ENCODE data around the gene VDAC1. TPM values are rescaled to one million over a fixed set of nuclear protein-coding genes. Genes with fewer than 3 reads are reported as not detected.
"Not testable (repeated sequence)": the region's sequence is repeated elsewhere in the genome, so short reads cannot be mapped to it uniquely, and the experiment has no call there.

VDAC1 gene
- total RNA-seq, 2 donors from 2014 or later: 37.6 to 65.1 TPM

DNA sequence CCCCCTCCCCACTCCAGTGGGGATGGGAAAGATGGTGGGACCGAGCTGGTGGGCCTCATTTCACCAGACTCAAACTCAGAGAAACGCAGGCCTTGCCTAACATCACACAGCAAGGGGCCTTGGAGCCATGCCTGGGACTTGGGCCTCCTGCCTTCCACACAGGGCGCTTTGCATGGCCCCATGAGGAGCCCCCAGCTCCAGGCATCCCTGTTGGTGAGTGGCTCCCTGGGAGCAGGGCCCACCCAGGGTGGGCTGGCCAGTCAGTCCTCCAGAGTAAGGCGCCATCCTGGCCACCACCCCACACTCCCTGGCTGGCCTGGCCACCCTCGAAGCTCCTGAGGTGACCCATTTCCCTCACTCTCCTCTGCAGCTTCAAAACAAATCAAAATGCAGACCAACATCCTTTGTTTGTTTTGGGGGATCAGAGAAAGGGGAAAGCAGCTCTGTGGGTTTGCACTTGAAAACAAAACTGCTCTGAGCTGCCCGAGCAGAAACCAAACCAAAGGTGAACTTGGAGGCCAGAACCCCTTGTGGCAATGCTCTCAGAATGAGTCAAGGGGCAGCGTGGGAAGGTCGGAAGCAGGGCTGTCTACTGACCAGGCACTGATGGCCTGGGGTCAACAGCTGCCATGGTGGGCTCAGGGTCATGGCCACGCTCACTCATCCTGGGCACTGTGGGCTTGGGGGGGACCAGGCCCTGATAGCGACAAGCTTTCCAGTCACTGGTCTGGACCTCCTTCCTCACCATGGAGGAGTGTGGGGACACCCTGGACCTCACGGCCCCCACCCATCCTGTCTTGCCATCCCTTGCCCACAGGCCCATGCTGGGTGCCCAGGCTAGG lies 37.0 kb upstream of the VDAC1 start:
- Histone ChIP-seq H3K27ac (no peak overlapping the region), H3K4me1 (peaks cover 5% of the 10 kb centered on the region), H3K36me3 (replicated peaks in 1 of 2; ENCODE audit: insufficient read depth in 1 of 2, low read depth in 2 of 2) (no peaks in the 10 kb centered on the region), H3K9me3 (no peaks in the 10 kb centered on the region), H3K4me3 (no peak overlapping the region), H3K27me3 (no peaks in the 10 kb centered on the region)
- TF ChIP-seq, protein P1, sequence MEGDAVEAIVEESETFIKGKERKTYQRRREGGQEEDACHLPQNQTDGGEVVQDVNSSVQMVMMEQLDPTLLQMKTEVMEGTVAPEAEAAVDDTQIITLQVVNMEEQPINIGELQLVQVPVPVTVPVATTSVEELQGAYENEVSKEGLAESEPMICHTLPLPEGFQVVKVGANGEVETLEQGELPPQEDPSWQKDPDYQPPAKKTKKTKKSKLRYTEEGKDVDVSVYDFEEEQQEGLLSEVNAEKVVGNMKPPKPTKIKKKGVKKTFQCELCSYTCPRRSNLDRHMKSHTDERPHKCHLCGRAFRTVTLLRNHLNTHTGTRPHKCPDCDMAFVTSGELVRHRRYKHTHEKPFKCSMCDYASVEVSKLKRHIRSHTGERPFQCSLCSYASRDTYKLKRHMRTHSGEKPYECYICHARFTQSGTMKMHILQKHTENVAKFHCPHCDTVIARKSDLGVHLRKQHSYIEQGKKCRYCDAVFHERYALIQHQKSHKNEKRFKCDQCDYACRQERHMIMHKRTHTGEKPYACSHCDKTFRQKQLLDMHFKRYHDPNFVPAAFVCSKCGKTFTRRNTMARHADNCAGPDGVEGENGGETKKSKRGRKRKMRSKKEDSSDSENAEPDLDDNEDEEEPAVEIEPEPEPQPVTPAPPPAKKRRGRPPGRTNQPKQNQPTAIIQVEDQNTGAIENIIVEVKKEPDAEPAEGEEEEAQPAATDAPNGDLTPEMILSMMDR (IDR thresholded peaks at IDR 0.05): no peak
- TF ChIP-seq POLR2A (IDR thresholded peaks at IDR 0.05): no peak
- WGBS, 2 donors: 70 to 72% methylated on average over 7 to 11 of the region's 11 CpGs
- DNase-seq (no peak), ATAC-seq (no peak)
- intact Hi-C loops (cut with DNase I): loop anchor here (5.0 kb wide), 1 partner anchor 101 kb away; no protein-coding TSS in a partner anchor

DNA sequence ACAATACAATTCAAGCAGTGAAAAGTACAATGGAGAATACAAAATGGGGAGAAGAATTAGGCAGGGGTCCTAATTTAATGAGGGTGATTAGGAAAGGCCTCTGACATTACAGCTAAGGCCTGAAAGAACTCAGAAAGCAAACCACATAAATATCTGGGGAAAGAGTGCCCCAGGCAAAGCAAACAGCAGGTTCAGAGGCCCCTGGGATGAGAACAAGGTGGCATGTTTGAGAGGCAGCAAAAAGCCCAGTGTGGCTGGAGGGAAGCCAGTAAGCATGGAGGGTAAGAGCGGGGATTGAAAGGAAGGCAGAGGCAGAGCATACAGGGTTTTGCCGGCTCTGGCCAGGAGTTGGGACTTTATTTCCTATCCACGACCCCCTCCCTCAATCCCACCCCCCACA lies 33.4 kb upstream of the VDAC1 start:
- H3K27ac ChIP-seq: no peak overlapping the region
- ATAC-seq (no peak), DNase-seq (no peak)
- TF ChIP-seq POLR2A (IDR thresholded peaks at IDR 0.05): no peak
- TF ChIP-seq, protein P1 (IDR thresholded peaks at IDR 0.05): no peak
- H3K36me3 ChIP-seq (replicated peaks in 1 of 2; ENCODE audit: insufficient read depth in 1 of 2, low read depth in 2 of 2): no peaks in the 10 kb centered on the region
- no peaks in the 10 kb centered on the region for H3K27me3 ChIP-seq
- intact Hi-C loops (cut with DNase I): no loop called here
- H3K4me3 ChIP-seq: no peak overlapping the region
- no peaks in the 10 kb centered on the region for H3K4me1 ChIP-seq
- WGBS, 2 donors: 66% methylated on average over 3 of the region's 3 CpGs
- no peaks in the 10 kb centered on the region for H3K9me3 ChIP-seq

DNA sequence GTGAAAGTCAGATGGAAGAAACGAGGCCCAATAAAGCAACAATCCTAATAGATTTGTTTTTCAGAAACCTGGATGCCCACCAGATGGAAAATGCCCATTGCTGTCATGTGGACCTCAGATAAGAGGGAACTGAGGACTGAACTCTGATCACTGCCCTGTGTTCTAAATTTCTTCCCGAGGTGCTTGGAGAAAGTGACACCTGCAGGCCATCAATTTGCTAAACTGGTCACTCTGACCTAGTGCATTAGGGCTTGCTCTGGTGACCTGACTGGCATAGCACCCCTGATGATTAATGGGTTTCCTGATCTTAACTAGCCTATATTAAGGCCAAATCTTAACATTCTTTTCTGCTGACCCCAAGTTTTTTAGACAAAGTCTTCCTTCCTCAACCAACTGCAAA lies 32.4 kb upstream of the VDAC1 start:
- Histone ChIP-seq H3K27me3 (no peaks in the 10 kb centered on the region), H3K27ac (no peak overlapping the region), H3K36me3 (replicated peaks in 1 of 2; ENCODE audit: insufficient read depth in 1 of 2, low read depth in 2 of 2) (no peaks in the 10 kb centered on the region), H3K9me3 (no peaks in the 10 kb centered on the region), H3K4me1 (no peaks in the 10 kb centered on the region), H3K4me3 (no peak overlapping the region)
- intact Hi-C loops (cut with DNase I): no loop called here
- 26 to 32% methylated on average over 2 of the region's 2 CpGs for WGBS, 2 donors
- TF ChIP-seq, protein P1 (IDR thresholded peaks at IDR 0.05): no peak
- TF ChIP-seq POLR2A (IDR thresholded peaks at IDR 0.05): no peak
- DNase-seq (no peak), ATAC-seq (no peak)

DNA sequence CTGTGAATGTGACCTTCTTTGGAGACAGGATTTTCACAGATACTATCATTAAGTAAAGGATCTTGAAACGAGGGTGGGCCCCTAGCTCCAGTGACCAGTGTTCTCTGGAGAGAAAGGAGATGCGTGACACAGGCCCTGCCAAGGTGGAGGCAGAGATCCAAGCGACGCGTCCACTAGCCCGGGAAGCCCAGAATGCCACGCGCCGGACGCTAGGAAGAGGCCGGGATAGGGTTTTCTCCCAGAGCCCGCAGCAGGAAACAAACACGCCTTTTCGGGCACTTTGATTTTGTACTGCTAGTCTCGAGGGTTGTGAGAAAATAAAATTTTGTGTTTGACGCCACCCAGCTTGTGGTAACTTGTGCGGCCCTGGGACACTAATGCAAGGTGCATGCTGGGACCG lies 29.6 kb upstream of the VDAC1 start:
- 86 to 87% methylated on average over 18 of the region's 18 CpGs for WGBS, 2 donors
- H3K27me3 ChIP-seq: no peaks in the 10 kb centered on the region
- no peak overlapping the region for H3K4me3 ChIP-seq
- no peak overlapping the region for H3K27ac ChIP-seq
- intact Hi-C loops (cut with DNase I): no loop called here
- no peaks in the 10 kb centered on the region for H3K9me3 ChIP-seq
- no peaks in the 10 kb centered on the region for H3K36me3 ChIP-seq (replicated peaks in 1 of 2; ENCODE audit: insufficient read depth in 1 of 2, low read depth in 2 of 2)
- DNase-seq (no peak), ATAC-seq (no peak)
- TF ChIP-seq POLR2A (IDR thresholded peaks at IDR 0.05): no peak
- TF ChIP-seq, protein P1 (IDR thresholded peaks at IDR 0.05): no peak
- no peaks in the 10 kb centered on the region for H3K4me1 ChIP-seq

DNA sequence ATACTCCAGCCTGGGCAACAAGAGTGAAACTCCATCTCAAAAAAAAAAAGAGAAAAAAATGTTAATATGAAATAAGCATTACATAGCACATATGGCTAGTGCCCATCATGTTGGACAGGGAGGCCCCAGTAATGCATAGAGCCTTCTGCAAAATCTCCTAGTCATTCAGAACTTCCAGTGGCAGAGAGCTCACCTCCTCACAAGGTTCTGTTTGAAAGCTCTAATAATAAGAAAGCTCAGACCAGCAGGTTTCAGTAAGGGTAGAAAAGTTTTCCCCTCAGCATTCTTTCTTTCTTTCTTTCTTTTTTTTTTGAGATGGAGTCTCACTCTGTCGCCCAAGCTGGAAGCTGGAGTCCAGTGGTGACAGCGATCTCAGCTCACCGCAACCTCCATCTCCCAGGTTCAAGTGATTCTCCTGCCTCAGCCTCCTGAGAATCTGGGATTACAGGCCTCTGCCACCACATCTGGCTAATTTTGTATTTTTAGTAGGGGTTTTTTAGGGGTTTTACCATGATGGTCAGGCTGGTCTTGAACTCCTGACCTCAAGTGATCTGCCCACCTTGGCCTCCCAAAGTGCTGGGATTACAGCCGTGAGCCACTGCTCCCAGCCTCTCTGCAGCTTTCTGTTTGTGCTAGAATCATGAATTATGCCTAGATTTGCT lies 25.7 kb upstream of the VDAC1 start:
- H3K4me1 ChIP-seq; H3K27ac ChIP-seq; H3K27me3 ChIP-seq; H3K4me3 ChIP-seq; DNase-seq; intact Hi-C loops (cut with DNase I); ATAC-seq; H3K36me3 ChIP-seq (replicated peaks in 1 of 2; ENCODE audit: insufficient read depth in 1 of 2, low read depth in 2 of 2); H3K9me3 ChIP-seq: not testable (repeated sequence)
- 76 to 94% methylated on average over 4 of the region's 4 CpGs for WGBS, 2 donors

Data from body of pancreas (tissue), 4 donors.